Fibroblast of the conjunctiva (primary cell): Measurements from ENCODE around the gene TMEM121B.

Experiments
- DNase-seq: peaks from one replicate; pipeline ENCODE4 v3.0.0-alpha.2; 2010; ENCODE audit warnings: low read depth

The TMEM121B gene

GRCh38 chr22:17110791-17111550, 10.2 kb downstream of the TMEM121B start:
- no peak for DNase-seq

- no peak for DNase-seq
Measured at GRCh38 chr22:17109976-17110375, 11.2 kb downstream of the TMEM121B start.

GRCh38 chr22:17109113-17109865, 11.9 kb downstream of the TMEM121B start:
- no peak for DNase-seq

GRCh38 chr22:17108256-17109112, 12.7 kb downstream of the TMEM121B start:
- no peak for DNase-seq

- no peak for DNase-seq
Measured at GRCh38 chr22:17107547-17107810, 13.7 kb downstream of the TMEM121B start.

GRCh38 chr22:17106785-17107546, 14.2 kb downstream of the TMEM121B start:
- DNase-seq = no peak

GRCh38 chr22:17106161-17106784, 14.9 kb downstream of the TMEM121B start:
- no peak for DNase-seq

GRCh38 chr22:17105143-17106129, 15.7 kb downstream of the TMEM121B start:
- no peak for DNase-seq

GRCh38 chr22:17104336-17104935, 16.7 kb downstream of the TMEM121B start:
- no peak for DNase-seq

GRCh38 chr22:17103351-17103750, 17.8 kb downstream of the TMEM121B start:
- no peak for DNase-seq

GRCh38 chr22:17102297-17102667, 18.9 kb downstream of the TMEM121B start:
- no peak for DNase-seq

GRCh38 chr22:17101475-17102296, 19.5 kb downstream of the TMEM121B start:
- DNase-seq = no peak

- DNase-seq = no peak
Measured at GRCh38 chr22:17100621-17101020, 20.5 kb downstream of the TMEM121B start.

- no peak for DNase-seq
Measured at GRCh38 chr22:17098379-17098819, 22.8 kb downstream of the TMEM121B start.

GRCh38 chr22:17097701-17098100, 23.5 kb downstream of the TMEM121B start:
- DNase-seq = no peak

- no peak for DNase-seq
Measured at GRCh38 chr22:17097062-17097461, 24.1 kb downstream of the TMEM121B start.

GRCh38 chr22:17096071-17096470, 25.1 kb downstream of the TMEM121B start:
- DNase-seq = no peak

GRCh38 chr22:17095538-17095937, 25.6 kb downstream of the TMEM121B start:
- DNase-seq = no peak

- DNase-seq = no peak
Measured at GRCh38 chr22:17093081-17093480, 28.1 kb downstream of the TMEM121B start.
